AG09309 (cell line): ENCODE measurements around the gene RASSF8.

Experiments
- DNase-seq: peaks from one replicate; pipeline ENCODE4 v3.0.0-alpha.2; 2010; ENCODE audit warnings: low read depth
- H3K4me3 ChIP-seq: 2 replicates; pipeline ENCODE4 v1.5.1; 2011; ENCODE audit warnings: mild to moderate bottlenecking, low read depth, low read length, moderate library complexity; ENCODE audit not compliant: control insufficient read depth
- CTCF ChIP-seq: IDR thresholded peaks from 2 replicates; pipeline ENCODE4 v1.5.1; 2011; ENCODE audit warnings: mild to moderate bottlenecking, low read depth, low read length, inconsistent platforms; ENCODE audit not compliant: insufficient read depth, control insufficient read depth; ENCODE audit errors: missing control alignments

Gene RASSF8

GRCh38 chr12:25932971-25933370, 25.5 kb upstream of the RASSF8 start:
- no peak for DNase-seq
- H3K4me3 ChIP-seq: no peak overlapping the region
- no peak for TF ChIP-seq CTCF

- no peak overlapping the region for H3K4me3 ChIP-seq
- DNase-seq: no peak
- TF ChIP-seq CTCF: no peak
These were observed 24.0 kb upstream of the RASSF8 start for GRCh38 chr12:25934456-25934855.

GRCh38 chr12:25935355-25936144, 22.9 kb upstream of the RASSF8 start:
- no peak overlapping the region for H3K4me3 ChIP-seq
- TF ChIP-seq CTCF: no peak
- DNase-seq: no peak

- no peak for TF ChIP-seq CTCF
- no peak for DNase-seq
- H3K4me3 ChIP-seq: no peak overlapping the region
These were observed 21.4 kb upstream of the RASSF8 start for GRCh38 chr12:25937096-25937495.

- no peak for DNase-seq
- no peak for TF ChIP-seq CTCF
- H3K4me3 ChIP-seq: no peak overlapping the region
These were observed 19.9 kb upstream of the RASSF8 start for GRCh38 chr12:25938581-25938980.

GRCh38 chr12:25939606-25940005, 18.9 kb upstream of the RASSF8 start:
- no peak for TF ChIP-seq CTCF

More at GRCh38 chr12:25939606-25940005, 18.9 kb upstream of the RASSF8 start:
- no peak overlapping the region for H3K4me3 ChIP-seq
- no peak for DNase-seq
